Muscle layer of colon (tissue), 2 donors: ENCODE data around the gene GCG.

Experiments
- H3K27ac ChIP-seq: one replicate; pipeline ENCODE4 v1.7.0; 2013; ENCODE audit warnings: low read depth, mild to moderate bottlenecking, low read length, moderate library complexity
- H3K27me3 ChIP-seq, 2 donors: one replicate each; pipeline ENCODE4 v1.7.0; 2013; ENCODE audit warnings: low read length in 2 of 2, mild to moderate bottlenecking in 2 of 2; ENCODE audit not compliant: insufficient read depth in 2 of 2, control insufficient read depth in 1 of 2
- H3K36me3 ChIP-seq: one replicate; pipeline ENCODE4 v1.7.0; 2013; ENCODE audit warnings: mild to moderate bottlenecking, low read length; ENCODE audit not compliant: insufficient read depth
- H3K4me1 ChIP-seq: one replicate; pipeline ENCODE4 v1.7.0; 2013; ENCODE audit warnings: mild to moderate bottlenecking, low read length; ENCODE audit not compliant: insufficient read depth
- H3K4me3 ChIP-seq, 2 donors: one replicate each; pipeline ENCODE4 v1.7.0; 2013; ENCODE audit warnings: low read length in 2 of 2, low read depth in 1 of 2, mild to moderate bottlenecking in 1 of 2, moderate library complexity in 1 of 2
- H3K9ac ChIP-seq: one replicate; pipeline ENCODE4 v1.7.0; 2013; ENCODE audit warnings: low read length
- H3K9me3 ChIP-seq: one replicate; pipeline ENCODE4 v1.7.0; 2013; ENCODE audit warnings: mild to moderate bottlenecking, low read length
- donor health status: abdominal sarcoma.
- donor health status: Adenocarcinoma of cecum.

The GCG gene

GRCh38 chr2:162152147-162152546, at the start of gene GCG:
Gene GCG, minus strand, starts transcription at chr2:162152247. Its CDS starts 3,069 bp downstream, at chr2:162149178.
- no peaks in the 10 kb centered on the region for H3K27me3 ChIP-seq
- H3K4me1 ChIP-seq, result no peaks in the 10 kb centered on the region
- H3K27ac ChIP-seq, result no peak within 1 kb of the TSS
- H3K4me3 ChIP-seq, result no peak within 1 kb of the TSS
- no peaks in the 10 kb centered on the region for H3K9me3 ChIP-seq
- no peaks in the 10 kb centered on the region for H3K36me3 ChIP-seq
- H3K9ac ChIP-seq, result no peak within 1 kb of the TSS

- no peaks in the 10 kb centered on the region for H3K27me3 ChIP-seq
- H3K36me3 ChIP-seq, result no peaks in the 10 kb centered on the region
- H3K9me3 ChIP-seq, result no peaks in the 10 kb centered on the region
- no peak overlapping the region for H3K4me3 ChIP-seq
- H3K9ac ChIP-seq, result no peak overlapping the region
- H3K4me1 ChIP-seq, result no peaks in the 10 kb centered on the region
- no peak overlapping the region for H3K27ac ChIP-seq
Measured at GRCh38 chr2:162200636-162201035, 48.6 kb upstream of the GCG start.

GRCh38 chr2:162199913-162200312, 47.9 kb upstream of the GCG start:
- Histone ChIP-seq H3K27ac (no peak overlapping the region), H3K4me3 (no peak overlapping the region), H3K27me3 (no peaks in the 10 kb centered on the region), H3K9me3 (no peaks in the 10 kb centered on the region), H3K36me3 (no peaks in the 10 kb centered on the region), H3K9ac (no peak overlapping the region), H3K4me1 (no peaks in the 10 kb centered on the region)

GRCh38 chr2:162198239-162198638, 46.2 kb upstream of the GCG start:
- Histone ChIP-seq H3K27ac (no peak overlapping the region), H3K36me3 (no peaks in the 10 kb centered on the region), H3K9me3 (no peaks in the 10 kb centered on the region), H3K4me1 (no peaks in the 10 kb centered on the region), H3K9ac (no peak overlapping the region), H3K4me3 (no peak overlapping the region), H3K27me3 (no peaks in the 10 kb centered on the region)

- Histone ChIP-seq H3K27me3 (no peaks in the 10 kb centered on the region), H3K4me1 (no peaks in the 10 kb centered on the region), H3K27ac (no peak overlapping the region), H3K9ac (no peak overlapping the region), H3K4me3 (no peak overlapping the region), H3K9me3 (no peaks in the 10 kb centered on the region), H3K36me3 (no peaks in the 10 kb centered on the region)
Measured at GRCh38 chr2:162197069-162197825, 45.2 kb upstream of the GCG start.

GRCh38 chr2:162196638-162197037, 44.6 kb upstream of the GCG start:
- no peak overlapping the region for H3K4me3 ChIP-seq
- no peak overlapping the region for H3K9ac ChIP-seq
- no peaks in the 10 kb centered on the region for H3K9me3 ChIP-seq
- H3K27me3 ChIP-seq, result no peaks in the 10 kb centered on the region
- no peaks in the 10 kb centered on the region for H3K4me1 ChIP-seq
- no peak overlapping the region for H3K27ac ChIP-seq
- H3K36me3 ChIP-seq, result no peaks in the 10 kb centered on the region

GRCh38 chr2:162188451-162188850, 36.4 kb upstream of the GCG start:
- no peaks in the 10 kb centered on the region for H3K36me3 ChIP-seq
- no peak overlapping the region for H3K4me3 ChIP-seq
- no peaks in the 10 kb centered on the region for H3K4me1 ChIP-seq
- no peak overlapping the region for H3K9ac ChIP-seq
- no peaks in the 10 kb centered on the region for H3K27me3 ChIP-seq
- H3K9me3 ChIP-seq, result no peaks in the 10 kb centered on the region
- no peak overlapping the region for H3K27ac ChIP-seq

- H3K4me3 ChIP-seq, result no peak overlapping the region
- no peaks in the 10 kb centered on the region for H3K27me3 ChIP-seq
- no peak overlapping the region for H3K9ac ChIP-seq
- no peaks in the 10 kb centered on the region for H3K9me3 ChIP-seq
- H3K36me3 ChIP-seq, result no peaks in the 10 kb centered on the region
- no peaks in the 10 kb centered on the region for H3K4me1 ChIP-seq
- no peak overlapping the region for H3K27ac ChIP-seq
Measured at GRCh38 chr2:162185541-162186232, 33.6 kb upstream of the GCG start.

GRCh38 chr2:162184821-162185450, 32.9 kb upstream of the GCG start:
- H3K4me1 ChIP-seq, result no peaks in the 10 kb centered on the region
- H3K9ac ChIP-seq, result no peak overlapping the region
- no peaks in the 10 kb centered on the region for H3K36me3 ChIP-seq
- no peak overlapping the region for H3K4me3 ChIP-seq
- no peaks in the 10 kb centered on the region for H3K9me3 ChIP-seq
- H3K27me3 ChIP-seq, result no peaks in the 10 kb centered on the region
- H3K27ac ChIP-seq, result no peak overlapping the region

GRCh38 chr2:162184359-162184758, 32.3 kb upstream of the GCG start:
- H3K36me3 ChIP-seq, result no peaks in the 10 kb centered on the region
- no peak overlapping the region for H3K9ac ChIP-seq
- no peaks in the 10 kb centered on the region for H3K27me3 ChIP-seq
- no peaks in the 10 kb centered on the region for H3K9me3 ChIP-seq
- H3K4me3 ChIP-seq, result no peak overlapping the region
- no peak overlapping the region for H3K27ac ChIP-seq
- H3K4me1 ChIP-seq, result no peaks in the 10 kb centered on the region

GRCh38 chr2:162182395-162182794, 30.3 kb upstream of the GCG start:
- H3K9me3 ChIP-seq, result no peaks in the 10 kb centered on the region
- no peaks in the 10 kb centered on the region for H3K27me3 ChIP-seq
- H3K4me3 ChIP-seq, result no peak overlapping the region
- no peak overlapping the region for H3K9ac ChIP-seq
- no peak overlapping the region for H3K27ac ChIP-seq
- no peaks in the 10 kb centered on the region for H3K36me3 ChIP-seq
- H3K4me1 ChIP-seq, result no peaks in the 10 kb centered on the region
